Measurements from ENCODE around the gene LDLRAD4. TPM values are rescaled to one million over a fixed set of nuclear protein-coding genes. Genes with fewer than 3 reads are reported as not detected.

LDLRAD4 gene
- polyA plus RNA-seq, 1 of the 3 experiments (the other 2 are of a cell fraction): 0.16 TPM

DNA sequence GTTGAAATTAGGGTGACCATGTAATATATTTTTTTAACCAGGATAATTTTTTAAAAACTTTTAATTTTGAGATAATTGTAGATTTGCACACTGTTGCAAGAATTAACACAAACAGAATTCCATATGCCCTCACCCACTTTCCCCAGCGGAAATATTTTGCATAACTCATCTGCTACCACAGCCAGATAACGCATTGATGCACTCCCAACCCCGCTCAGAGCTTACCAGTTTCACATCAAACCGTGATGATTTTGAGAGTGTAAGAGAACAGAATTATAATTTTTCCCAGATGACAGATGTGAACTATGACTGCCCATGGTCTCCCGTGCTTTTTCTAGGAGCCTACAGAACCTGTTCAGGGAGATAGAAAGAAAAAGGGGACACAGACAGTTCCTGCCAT, 35.2 kb upstream of the LDLRAD4 start:
- Histone ChIP-seq H3K9me3 (no peaks in the 10 kb centered on the region), H3K27me3 (ENCODE audit: insufficient read depth) (no peaks in the 10 kb centered on the region), H3F3A (replicated peaks; ENCODE audit: insufficient read depth) (no peaks in the 10 kb centered on the region), H2AFZ (ENCODE audit: low read depth) (no peak overlapping the region), H3K9me2 (no peaks in the 10 kb centered on the region), H3K9ac (no peak overlapping the region), H3K4me1 (ENCODE audit: control insufficient read depth in 1 of 2, insufficient read depth in 2 of 2, low read depth in 1 of 2, low read length in 1 of 2) (peaks cover 0 to 21% of the 10 kb centered on the region in 2 experiments; a peak in 1 of 4 replicates), H3K79me2 (ENCODE audit: insufficient read depth) (no peaks in the 10 kb centered on the region), H4K20me1 (ENCODE audit: insufficient read depth) (no peaks in the 10 kb centered on the region), H3K4me2 (no peak overlapping the region), H3K4me3 (ENCODE audit: low read depth in 2 of 2, low read length in 1 of 2) (no peak overlapping the region), H3K36me3 (replicated peaks in 1 of 2; ENCODE audit: control insufficient read depth in 1 of 2, insufficient read depth in 2 of 2, low read length in 1 of 2) (no peaks in the 10 kb centered on the region), H3K27ac (ENCODE audit: low read depth in 2 of 2, low read length in 1 of 2) (no peak overlapping the region)
- ChIA-PET CTCF (interaction anchor here (1.1 to 1.5 kb wide), 2 partner anchors 24 to 33 kb away, joined by 5 read pairs; no protein-coding TSS in a partner anchor), POLR2A (no interaction called here)
- no peak for DNase-seq
- WGBS (ENCODE audit: low lambda C conversion rate): 54% methylated on average over 5 of the region's 5 CpGs
- TF ChIP-seq, protein P1, sequence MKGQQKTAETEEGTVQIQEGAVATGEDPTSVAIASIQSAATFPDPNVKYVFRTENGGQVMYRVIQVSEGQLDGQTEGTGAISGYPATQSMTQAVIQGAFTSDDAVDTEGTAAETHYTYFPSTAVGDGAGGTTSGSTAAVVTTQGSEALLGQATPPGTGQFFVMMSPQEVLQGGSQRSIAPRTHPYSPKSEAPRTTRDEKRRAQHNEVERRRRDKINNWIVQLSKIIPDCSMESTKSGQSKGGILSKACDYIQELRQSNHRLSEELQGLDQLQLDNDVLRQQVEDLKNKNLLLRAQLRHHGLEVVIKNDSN (IDR thresholded peaks at IDR 0.05; ENCODE audit: borderline replicate concordance, low read depth): no peak
- TF ChIP-seq MXI1 (IDR thresholded peaks at IDR 0.05; ENCODE audit: low read depth, low read length) (no peak), FOXM1 (IDR thresholded peaks at IDR 0.05; ENCODE audit: low read depth) (no peak), RFX5 (IDR thresholded peaks at IDR 0.05; ENCODE audit: low read length) (no peak), RCOR1 (IDR thresholded peaks at IDR 0.05; ENCODE audit: low read length) (no peak), YY1 (IDR thresholded peaks at IDR 0.05; ENCODE audit: low read depth) (no peak), JUND (IDR thresholded peaks at IDR 0.05) (no peak), ELF1 (IDR thresholded peaks at IDR 0.05) (no peak), RAD21 (IDR thresholded peaks at IDR 0.05; ENCODE audit: low read length) (no peak), EZH2phosphoT487 (IDR thresholded peaks at IDR 0.05; ENCODE audit: borderline replicate concordance, low read depth) (no peak), NFIC (IDR thresholded peaks at IDR 0.05; ENCODE audit: borderline replicate concordance) (no peak), CHD2 (IDR thresholded peaks at IDR 0.05; ENCODE audit: low read length, partially characterized antibody) (no peak), GATA2 (CRISPR knock-in tag; IDR thresholded peaks at IDR 0.05) (no peak), GABPA (IDR thresholded peaks at IDR 0.05; ENCODE audit: low read depth) (no peak), TCF12 (IDR thresholded peaks at IDR 0.05) (no peak), MEF2A (IDR thresholded peaks at IDR 0.05; ENCODE audit: borderline replicate concordance, low read depth) (no peak)
- TF ChIP-seq, protein P2, sequence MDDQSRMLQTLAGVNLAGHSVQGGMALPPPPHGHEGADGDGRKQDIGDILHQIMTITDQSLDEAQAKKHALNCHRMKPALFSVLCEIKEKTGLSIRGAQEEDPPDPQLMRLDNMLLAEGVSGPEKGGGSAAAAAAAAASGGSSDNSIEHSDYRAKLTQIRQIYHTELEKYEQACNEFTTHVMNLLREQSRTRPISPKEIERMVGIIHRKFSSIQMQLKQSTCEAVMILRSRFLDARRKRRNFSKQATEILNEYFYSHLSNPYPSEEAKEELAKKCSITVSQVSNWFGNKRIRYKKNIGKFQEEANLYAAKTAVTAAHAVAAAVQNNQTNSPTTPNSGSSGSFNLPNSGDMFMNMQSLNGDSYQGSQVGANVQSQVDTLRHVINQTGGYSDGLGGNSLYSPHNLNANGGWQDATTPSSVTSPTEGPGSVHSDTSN (IDR thresholded peaks at IDR 0.05): no peak
- TF ChIP-seq, protein P3, sequence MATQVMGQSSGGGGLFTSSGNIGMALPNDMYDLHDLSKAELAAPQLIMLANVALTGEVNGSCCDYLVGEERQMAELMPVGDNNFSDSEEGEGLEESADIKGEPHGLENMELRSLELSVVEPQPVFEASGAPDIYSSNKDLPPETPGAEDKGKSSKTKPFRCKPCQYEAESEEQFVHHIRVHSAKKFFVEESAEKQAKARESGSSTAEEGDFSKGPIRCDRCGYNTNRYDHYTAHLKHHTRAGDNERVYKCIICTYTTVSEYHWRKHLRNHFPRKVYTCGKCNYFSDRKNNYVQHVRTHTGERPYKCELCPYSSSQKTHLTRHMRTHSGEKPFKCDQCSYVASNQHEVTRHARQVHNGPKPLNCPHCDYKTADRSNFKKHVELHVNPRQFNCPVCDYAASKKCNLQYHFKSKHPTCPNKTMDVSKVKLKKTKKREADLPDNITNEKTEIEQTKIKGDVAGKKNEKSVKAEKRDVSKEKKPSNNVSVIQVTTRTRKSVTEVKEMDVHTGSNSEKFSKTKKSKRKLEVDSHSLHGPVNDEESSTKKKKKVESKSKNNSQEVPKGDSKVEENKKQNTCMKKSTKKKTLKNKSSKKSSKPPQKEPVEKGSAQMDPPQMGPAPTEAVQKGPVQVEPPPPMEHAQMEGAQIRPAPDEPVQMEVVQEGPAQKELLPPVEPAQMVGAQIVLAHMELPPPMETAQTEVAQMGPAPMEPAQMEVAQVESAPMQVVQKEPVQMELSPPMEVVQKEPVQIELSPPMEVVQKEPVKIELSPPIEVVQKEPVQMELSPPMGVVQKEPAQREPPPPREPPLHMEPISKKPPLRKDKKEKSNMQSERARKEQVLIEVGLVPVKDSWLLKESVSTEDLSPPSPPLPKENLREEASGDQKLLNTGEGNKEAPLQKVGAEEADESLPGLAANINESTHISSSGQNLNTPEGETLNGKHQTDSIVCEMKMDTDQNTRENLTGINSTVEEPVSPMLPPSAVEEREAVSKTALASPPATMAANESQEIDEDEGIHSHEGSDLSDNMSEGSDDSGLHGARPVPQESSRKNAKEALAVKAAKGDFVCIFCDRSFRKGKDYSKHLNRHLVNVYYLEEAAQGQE (IDR thresholded peaks at IDR 0.05; ENCODE audit: low read depth, low read length): no peak
- TF ChIP-seq, protein P4, sequence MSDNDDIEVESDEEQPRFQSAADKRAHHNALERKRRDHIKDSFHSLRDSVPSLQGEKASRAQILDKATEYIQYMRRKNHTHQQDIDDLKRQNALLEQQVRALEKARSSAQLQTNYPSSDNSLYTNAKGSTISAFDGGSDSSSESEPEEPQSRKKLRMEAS (IDR thresholded peaks at IDR 0.05; ENCODE audit: low read depth): no peak
- TF ChIP-seq, protein P5, sequence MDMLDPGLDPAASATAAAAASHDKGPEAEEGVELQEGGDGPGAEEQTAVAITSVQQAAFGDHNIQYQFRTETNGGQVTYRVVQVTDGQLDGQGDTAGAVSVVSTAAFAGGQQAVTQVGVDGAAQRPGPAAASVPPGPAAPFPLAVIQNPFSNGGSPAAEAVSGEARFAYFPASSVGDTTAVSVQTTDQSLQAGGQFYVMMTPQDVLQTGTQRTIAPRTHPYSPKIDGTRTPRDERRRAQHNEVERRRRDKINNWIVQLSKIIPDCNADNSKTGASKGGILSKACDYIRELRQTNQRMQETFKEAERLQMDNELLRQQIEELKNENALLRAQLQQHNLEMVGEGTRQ (IDR thresholded peaks at IDR 0.05; ENCODE audit: borderline replicate concordance, low read depth, low read length): no peak

All from SK-N-SH (cell line).